NCI-H2171 (cell line): ENCODE measurements around the gene ADARB1.
A peak's percentile ranks its signal among the peaks of the same experiment; 100 is the strongest.

ENCODE experiments used
- DNase-seq: peaks from one replicate; lab custom pipeline; 2025; lab: John Stamatoyannopoulos, UW

Gene ADARB1

GRCh38 chr21:45253633-45254459 lies 179.5 kb downstream of the ADARB1 start:
- DNase-seq = no peak

DNA sequence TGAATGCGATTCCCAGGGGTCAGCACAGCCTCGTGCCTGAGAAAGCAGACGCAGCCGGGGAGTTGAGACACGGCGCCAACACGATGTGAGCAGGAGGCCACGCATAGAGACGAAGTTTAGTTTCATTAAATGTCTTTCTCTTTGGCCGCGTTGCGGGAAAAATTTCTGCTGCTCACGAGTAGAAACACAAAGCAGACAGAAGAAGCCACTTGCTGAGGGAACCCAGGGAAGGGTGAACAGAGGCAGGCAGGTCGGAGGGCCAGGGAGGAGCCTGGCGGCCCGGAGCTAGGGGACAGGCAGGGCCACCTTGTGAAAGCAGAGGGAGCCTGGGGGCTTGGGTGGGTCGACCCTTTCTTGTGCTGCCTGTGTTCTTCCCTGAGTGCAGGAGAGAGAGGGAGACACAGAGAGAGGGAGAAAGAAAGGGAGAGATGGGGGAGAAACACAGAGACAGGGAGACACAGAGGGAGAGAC lies 180.1 kb downstream of the ADARB1 start:
- no peak for DNase-seq

- DNase-seq = peak; percentile 76
Measured at GRCh38 chr21:45255381-45256020, 181.1 kb downstream of the ADARB1 start.

DNA sequence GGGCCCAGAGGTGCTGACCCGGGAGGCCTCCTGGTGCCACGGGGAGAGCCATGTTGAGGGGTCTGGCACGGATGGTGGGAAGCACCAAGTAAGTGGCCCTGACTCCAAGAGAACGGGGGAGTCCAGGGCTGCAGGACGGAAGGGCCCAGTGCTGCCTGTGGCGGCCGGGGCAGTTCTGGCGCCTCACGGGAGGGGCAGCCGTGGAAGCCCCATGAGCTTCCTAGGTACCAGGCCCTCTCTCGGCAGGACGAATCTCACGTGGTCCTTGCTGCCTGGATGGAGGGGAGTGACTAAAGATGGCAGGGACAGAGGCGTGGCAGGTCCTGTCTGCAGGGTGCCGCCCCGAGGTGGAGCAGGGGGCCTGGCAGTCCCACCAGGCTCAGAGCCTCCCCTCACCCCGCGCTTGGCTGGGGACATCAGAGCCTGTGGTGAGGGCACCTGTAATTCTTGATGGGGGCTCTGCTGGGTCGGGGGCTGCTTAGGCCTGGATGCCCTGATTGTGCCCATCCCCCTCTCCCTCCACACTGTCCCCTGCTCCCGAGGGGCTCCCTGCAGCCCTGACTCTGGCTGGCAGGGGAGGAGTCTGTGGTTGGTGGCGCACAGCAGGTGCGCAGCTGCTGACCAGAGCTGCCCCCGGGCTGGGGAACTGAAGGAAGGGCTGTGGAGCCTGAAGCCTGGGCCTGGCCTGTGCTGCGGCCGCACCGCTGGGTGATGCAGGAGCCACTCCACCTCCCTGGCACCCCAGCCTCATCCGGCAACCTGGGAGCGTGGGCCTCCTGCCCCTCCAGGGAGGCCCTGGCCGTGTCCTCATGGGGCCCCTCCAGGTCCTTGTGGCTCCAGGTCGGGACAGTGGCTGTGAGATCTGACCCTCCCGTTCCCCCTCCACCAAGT lies 181.9 kb downstream of the ADARB1 start:
- no peak for DNase-seq

DNA sequence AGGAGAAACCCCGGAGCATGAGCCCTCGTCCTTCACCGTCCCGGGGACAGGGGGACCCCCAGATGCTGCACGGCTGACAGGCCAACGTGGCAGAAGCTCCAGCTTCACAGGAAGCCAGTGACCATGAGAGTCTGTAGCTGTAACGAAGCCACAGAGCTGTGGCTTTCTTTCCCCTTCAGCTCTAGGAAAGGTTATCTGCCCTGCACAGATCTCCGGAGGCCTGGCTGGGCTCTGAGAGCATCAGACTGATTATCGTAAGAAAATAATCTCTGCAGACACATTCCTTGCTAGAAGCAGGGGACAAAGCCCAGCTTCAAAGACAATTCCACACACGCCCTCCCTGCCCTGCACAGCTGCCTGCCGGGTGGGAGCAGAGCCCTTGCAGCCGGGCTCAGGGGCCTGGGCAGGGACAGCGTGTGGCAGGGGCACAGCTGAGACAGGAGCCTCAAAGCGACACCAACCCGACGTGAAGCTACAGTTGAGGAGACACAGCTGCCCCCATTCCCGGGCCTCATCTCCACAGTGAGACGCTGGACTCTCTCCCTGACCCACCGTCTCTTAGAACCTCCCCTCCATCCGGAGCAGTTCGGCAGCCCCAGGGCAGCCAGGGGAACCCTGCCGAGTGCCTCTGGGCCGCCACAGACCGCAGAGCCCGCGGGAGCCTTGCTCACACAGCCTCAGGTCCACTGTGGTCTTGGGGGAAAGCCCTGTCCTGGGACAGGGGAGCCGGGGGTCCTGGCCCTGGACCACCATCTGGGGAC lies 182.7 kb downstream of the ADARB1 start:
- DNase-seq = no peak

GRCh38 chr21:45257673-45258341 lies 183.4 kb downstream of the ADARB1 start:
- no peak for DNase-seq

DNA sequence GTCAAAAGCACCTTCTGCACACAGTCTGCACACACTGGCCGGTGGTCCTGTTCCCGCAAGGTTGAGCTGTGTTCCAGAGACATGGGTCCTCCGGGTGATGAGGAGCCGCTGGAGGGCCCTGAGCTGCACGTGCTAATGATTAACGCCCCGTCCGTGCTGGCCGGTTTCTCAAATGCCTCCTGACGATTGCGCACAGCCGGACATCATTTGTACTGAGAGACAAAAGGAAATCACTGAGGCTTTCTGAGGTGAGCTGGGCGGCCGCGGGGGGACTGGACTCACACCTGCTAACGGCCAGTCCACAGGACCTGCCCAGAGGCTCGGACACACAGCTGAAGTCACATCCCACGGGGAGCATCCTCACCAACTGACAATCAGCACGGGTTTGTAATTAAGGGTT lies 184.1 kb downstream of the ADARB1 start:
- DNase-seq = no peak

GRCh38 chr21:45259206-45259840 lies 184.9 kb downstream of the ADARB1 start:
- DNase-seq = peak; percentile 84

GRCh38 chr21:45260191-45260825 lies 185.9 kb downstream of the ADARB1 start:
- DNase-seq = no peak

DNA sequence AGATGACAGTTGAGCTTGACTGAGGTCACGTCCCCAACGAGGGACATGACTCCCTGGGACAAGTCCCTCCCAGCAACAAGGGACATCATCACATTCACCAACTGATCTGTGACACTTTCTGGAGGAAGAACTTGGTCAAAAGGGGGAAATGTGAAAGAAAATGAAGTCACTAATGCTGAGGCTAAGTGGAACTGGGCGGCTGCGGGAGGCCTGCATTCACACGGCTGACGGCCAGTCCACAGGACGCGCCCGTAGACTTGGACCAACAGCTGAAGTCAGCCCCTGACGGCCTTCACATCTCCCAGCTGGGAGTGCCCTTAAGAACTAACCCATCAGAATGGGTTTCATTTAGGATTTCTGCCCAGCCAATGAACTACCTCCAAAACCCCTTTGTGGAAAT lies 186.7 kb downstream of the ADARB1 start:
- no peak for DNase-seq

DNA sequence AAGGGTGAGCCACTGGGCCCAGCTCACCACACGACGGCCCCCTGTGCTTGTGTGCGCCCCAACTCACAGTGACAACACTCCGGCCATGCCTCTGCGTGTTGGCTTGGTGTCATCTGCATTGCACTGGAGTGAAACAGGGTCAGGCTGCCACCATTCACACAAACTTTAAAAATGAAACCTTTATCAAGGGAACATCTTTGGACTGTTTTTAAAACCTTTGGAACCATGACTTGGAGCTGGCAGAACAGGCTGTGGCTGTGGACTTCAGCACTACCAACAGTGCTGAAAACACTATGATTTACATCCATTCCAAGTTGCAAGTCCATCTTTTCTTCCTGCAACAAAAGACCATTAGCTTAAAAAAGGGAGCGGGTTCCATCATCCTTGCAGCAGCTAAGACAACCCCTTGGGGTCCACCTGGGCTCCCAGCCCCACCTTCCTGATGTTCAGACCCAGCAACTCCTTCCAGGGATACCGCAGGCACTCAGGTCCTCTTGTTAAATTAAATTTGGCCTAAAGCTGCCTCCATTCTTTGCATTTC lies 187.7 kb downstream of the ADARB1 start:
- no peak for DNase-seq

- DNase-seq = no peak
Measured at GRCh38 chr21:45262616-45263015, 188.2 kb downstream of the ADARB1 start.

GRCh38 chr21:45263534-45263933 lies 189.2 kb downstream of the ADARB1 start:
- no peak for DNase-seq

DNA sequence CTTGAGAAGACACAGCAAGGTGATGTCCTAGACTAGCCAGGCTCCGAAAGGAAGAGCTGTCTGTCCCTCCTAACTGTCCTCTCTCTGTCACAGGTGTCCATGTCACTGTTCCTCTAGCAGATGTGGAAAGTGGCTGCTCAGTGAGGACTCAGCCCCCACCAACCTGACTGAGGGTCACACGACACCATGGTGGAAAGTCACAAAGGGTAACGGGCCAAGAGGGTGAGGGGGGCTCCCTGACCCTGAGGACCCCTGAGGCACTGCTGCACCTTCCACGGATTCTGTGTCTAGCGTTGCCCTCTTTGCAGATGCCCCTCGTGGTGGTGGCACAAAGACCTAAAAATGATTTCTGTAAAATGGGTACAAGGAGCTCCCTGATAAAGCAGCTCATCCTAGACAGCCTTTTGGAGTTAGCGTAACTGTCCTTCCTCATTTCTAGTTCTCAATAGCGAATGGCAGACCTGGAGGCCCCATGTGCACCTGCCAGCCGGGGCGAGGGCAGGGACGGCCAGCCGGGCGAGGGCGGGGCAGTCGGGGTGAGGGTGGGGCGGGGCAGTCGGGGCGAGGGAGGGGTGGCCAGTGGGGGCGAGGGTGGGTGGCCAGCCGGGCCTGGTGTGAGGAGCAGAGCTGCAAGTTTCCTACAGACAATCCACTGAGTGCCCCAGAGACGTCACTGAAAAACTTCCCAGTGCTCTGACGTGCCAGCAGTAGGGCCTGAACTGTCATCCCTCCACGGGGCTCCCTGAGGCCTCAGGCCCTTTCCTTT lies 189.9 kb downstream of the ADARB1 start:
- no peak for DNase-seq

DNA sequence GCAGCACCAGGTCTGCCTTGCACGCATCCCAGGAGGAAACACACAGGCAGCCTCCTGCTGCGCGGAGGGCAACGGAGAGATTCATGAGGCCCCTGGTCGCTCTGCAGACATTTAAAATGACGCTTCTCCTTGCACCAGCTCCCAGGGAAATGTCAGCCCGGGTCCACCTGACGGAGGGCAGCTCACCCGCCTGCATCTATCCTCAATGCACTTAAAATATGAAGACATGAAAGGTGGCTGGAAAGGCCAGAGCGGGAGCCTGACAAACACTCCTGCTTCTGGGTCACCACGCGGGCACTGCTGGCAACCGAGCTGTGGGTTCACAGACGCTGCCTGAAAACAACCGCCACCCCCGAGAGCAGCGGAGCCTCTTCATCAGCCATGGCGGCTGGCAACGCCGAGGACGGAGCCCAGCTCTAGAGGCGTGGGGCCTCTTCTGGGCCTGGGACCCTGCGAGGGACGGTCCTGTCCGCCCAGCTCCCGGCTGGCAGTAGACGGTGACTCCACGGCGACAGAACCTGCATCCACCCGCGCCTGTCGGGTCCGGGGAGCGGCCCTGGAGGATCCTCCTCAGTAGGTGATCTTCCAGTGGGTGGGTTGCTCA lies 190.6 kb downstream of the ADARB1 start:
- no peak for DNase-seq

DNA sequence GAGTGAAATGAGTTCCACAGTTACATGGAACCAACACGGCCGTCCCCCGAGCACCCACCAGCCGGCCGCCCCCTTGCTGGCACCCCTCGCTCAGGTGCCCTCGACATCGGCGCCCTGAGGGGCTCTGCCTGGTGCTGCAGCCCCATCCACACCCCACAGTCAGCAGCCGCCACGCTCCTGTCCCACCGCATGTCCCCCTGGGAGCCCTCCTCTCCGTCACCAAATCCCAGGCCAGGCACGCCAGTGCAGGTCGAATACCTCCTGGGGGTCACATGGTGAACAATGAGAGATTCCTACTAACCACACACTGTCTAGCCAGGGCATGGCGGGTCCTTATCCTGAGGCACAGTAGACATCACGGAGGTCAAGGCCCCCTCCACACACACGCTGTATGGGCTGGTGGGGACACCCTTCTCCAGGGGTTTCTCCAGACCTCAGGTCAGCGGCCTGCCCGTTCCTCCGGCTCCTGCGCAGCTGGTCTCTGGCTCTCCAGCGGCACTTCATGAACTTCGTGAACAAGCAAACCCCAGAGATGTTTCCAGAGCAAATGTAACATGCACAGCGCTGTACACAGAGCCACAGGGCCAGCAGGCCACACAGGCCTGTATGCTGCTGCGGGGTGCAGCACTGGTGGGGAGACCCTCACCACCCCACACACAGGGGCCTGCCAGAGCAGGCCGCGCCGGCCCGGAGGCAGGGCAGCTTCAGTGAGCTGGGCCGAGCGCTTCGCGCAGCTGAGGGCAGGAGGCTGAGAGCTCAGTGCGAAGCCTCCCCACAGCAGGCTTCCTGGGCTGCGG lies 191.5 kb downstream of the ADARB1 start:
- DNase-seq = no peak

- DNase-seq = no peak
Measured at GRCh38 chr21:45266518-45267389, 192.4 kb downstream of the ADARB1 start.
